HG03139 (cell line): Measurements from ENCODE around the gene FBXW7.

Source experiments
- ATAC-seq: cut with Tn5 transposase; IDR thresholded peaks from one replicate; pipeline ENCODE4 v1.9.1; 2021; ENCODE audit not compliant: unreplicated experiment

Gene FBXW7

DNA sequence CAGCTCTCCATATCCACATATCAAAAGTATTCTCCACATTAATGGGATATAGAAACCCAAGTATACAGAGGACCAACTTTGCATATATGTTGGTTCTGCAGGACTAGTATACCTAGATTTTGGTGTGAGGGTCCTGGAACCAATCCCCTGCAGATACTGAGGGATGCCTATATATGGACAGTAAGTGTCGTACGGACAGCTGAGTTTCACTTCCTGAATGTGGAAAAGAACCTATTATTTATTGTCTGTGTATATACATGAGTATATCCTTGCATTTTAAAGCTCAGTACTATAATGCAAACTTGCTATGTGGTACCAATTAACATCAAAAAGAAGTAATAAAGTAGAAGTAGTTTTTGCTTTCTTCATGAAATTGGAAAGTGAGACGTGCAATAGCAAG is 101.9 kb downstream of the FBXW7 start:
- ATAC-seq: no peak

DNA sequence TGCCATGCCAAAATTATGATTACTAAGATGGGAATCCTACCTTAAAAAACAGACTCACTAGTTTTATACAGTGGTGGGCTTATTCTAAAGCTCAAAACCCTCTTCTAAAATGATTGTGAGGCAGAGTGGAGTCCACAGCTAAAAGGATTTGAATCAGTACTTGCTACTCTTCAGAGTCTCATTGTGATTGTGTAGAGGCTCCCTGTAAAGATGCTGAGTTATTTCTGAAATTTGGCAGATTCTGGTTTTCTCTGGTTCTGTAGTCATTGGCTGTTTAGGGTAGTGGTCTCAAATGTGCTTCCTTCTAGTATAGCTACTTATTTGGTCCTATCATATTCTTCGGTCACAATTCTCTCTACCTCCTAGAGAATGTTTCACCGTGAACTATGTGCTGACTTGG is 104.1 kb downstream of the FBXW7 start:
- no peak for ATAC-seq

DNA sequence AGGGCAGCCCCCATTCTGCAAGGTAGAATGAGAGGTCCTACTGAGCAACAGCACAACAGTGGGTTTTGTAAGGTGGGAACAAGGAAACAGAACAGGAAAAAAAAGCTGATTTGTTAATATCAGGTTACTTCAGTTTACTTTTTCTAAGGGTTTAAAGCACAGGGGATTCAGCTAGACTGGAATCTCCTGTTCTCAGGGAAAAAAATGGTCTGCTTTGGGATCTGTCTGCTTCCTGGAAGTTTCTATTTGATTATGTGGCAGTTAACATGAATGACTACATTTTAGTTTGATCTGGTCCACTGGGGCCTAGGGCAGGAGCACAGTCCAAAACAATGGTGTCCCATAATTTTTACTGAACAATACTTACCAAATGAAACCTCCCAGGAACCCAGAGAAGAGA is 104.6 kb downstream of the FBXW7 start:
- ATAC-seq: no peak

DNA sequence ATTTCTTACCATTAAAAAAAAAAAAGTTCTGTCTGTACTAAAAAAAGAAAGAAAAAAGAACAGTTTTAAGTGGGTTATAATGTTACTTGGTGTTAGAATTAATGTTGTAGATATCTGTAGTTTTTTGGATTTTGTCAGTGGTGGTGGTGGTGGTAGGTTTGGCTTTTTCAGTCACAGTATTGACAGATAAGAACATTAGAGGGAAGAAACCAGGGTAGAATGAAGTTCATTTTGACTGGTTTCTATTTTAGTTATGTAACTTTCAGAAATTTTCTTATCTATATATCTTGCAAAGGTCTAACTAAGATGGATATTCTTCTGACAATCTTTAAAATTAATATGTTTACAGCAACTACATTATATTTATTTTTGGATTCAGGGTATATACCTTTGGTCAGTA is 105.4 kb downstream of the FBXW7 start:
- ATAC-seq: no peak

DNA sequence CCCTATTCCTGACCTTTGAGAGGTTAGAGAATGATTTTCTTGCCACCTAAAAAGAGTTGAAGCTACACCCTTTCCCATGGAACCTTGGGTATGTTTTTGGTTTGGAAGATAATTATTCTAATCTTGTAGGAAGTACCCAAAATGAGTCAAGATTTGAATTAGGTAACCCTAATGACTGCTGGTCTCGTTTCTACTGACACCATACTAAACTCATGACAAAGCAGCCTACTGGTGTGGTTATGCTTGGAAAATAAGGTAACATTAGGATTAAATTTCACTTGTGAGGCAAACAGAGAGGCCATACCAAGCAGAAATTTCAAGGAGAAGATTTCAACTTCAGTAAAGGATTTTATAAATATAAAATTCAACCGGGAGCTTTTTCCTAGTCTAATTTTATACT is 107.9 kb downstream of the FBXW7 start:
- no peak for ATAC-seq

DNA sequence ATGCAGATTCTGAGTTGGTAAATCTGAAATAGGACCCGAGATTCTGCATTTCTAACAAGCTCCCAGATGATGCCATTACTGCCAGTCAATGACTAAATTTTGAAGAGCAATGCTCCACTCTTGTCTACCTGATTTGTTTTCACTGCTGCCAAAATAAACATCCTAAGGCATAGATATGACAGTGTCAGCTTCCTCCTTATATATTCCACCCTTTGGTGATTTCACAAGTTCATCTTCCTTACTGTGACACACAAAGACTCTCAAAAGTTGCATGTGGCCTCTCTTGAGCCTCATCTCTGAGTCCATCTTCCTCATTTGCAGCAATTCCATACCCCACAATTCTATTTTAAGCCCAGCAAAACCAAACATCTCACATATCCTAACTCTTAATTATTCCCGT is 110.9 kb downstream of the FBXW7 start:
- no peak for ATAC-seq

DNA sequence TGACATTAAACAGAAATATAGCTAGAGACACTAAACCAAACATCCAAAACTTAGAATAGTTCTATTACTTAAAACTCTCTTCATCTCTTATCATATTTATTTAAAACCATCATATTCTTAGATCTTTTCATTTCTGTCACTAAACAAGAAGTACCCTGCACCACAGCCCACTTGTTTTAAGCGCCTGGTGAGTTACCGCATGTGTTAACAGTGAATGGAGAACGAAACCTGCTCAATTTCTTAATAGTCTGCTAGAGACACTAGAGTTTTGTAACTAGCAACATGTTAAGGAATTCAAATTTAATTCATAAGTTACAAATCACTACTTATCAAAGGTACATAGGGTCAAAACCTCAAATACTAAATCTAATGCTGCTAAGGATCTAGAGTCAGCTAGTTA is 111.5 kb downstream of the FBXW7 start:
- ATAC-seq: no peak

DNA sequence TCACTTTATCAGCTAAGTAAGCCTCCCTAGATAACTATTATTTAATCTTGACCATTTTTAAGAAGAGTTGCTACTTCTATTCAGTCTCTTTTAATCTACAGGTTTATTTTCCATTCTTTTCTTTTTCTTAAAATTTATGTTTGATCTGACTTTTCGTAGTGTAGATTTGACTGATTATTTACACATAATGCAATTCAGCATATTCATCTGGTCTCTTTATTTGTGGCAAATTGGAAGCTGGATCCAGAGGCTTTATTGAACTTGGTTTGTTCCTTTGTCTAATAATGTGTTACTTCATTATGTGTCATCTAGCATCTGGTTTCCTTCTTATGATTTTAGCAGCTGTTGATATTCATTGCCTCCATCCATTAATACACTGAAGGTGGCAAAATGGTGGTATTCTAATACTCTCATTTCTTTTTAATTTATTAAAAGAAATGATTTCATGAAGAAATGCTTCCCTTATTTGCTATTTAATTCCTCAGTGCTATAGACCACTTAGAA is 113.0 kb downstream of the FBXW7 start:
- no peak for ATAC-seq

DNA sequence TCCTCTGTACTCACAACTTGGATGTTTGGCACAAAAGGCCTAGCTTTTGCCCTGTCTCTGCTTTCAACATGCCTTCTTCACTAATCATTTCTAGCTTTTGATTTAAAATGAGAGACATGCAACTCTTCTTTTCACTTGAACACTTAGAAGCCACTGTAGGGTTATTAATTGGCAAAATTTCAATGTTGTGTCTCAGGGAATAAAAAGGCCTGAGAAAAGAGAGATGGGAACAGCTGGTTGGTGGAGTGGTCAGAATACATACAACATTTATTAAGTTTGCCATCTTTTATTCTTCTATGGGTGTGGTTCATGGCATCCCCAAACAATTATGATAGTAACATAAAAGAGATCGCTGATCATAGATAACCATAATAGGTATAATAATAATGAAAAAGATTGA is 114.3 kb downstream of the FBXW7 start:
- ATAC-seq: no peak

DNA sequence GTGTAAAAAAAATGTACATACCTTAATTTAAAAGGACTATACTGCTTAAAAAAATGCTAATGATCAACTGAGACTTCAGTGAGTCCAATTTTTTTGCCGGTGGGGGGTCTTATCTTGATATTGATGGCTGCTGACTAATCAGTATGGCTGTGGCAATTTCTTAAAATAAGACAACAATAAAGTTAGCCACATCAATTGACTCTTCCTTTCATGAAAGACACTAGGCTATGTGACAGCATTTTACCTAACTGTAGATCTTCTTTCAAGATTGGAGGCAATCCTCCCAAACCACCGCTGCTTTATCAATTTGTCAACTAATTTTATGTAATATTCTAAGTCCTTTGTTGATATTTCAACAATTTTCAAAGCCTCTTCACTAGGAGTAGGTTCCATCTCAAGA is 116.1 kb downstream of the FBXW7 start:
- no peak for ATAC-seq

DNA sequence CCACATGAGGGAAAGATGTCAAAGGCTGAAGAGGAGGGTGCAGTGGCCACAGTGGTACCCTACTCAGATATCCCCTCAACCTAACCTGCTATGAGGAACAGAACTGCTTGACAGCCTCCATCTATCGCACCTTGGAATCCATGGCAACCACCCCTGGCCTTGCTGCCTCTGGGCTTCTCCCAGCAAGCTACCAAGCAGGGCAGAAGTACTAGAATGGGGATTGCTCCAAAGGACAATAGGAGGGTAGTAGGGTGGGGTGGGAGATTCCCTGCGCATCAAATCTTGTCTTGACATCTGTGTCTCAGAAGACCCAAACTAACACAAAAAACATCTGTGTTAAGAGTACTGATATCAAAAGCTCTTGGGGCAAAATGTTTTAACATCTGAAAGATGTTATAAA is 118.2 kb downstream of the FBXW7 start:
- ATAC-seq: no peak

DNA sequence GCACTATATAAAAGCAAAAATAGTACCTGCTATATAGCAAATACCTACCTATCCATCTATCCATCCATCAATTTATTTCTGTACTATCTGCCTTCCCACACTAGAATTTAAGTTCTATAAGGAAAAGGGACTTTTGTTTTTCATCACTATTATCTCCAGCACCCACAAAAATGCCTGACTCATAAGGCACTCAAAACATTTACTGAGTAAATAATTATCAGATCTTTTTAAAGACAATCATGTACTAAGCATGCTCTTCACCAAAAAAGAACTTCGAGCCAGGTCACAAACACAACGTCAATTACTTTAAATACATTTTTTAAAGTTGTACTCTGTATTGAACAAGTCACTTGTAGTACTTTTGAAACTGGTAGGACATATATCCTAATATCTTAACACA is 119.9 kb downstream of the FBXW7 start:
- ATAC-seq: no peak

DNA sequence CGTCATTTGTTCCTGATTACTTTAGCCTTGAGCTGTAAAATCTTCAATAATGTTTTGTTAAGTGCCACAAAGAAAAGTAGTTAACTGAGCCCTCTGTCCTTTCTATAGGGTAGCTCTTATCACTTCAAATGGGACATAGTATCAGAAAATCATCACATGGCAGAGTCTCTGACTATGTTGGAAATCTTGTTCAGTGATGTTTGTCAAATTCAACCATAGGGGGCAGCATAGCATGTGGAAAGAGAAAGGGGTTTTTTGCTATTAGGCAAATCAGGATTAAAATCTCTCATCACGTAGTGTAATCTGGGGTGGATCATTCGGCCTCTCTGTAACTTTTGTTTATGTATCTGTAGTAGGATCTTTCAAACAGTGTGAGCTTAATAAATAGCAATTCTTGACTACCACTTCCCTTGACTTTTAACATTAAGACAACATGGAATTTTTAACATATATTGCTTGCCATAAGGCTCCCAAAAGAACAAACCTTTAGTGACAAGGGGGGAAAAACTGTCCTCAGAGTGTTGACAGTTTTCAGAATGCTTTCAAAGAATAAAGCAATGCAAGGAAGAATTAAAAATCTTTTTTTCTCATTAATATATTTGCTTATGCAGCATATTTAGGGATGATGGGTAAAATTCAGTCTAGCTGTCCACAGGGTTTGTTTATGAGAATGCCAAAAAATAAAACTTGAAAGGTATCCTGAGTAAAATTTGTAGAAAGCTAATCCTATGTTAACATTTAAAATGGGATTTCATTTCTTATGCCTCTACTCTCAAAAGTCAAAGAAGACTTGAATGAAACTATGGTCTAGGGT is 127.2 kb downstream of the FBXW7 start:
- no peak for ATAC-seq

DNA sequence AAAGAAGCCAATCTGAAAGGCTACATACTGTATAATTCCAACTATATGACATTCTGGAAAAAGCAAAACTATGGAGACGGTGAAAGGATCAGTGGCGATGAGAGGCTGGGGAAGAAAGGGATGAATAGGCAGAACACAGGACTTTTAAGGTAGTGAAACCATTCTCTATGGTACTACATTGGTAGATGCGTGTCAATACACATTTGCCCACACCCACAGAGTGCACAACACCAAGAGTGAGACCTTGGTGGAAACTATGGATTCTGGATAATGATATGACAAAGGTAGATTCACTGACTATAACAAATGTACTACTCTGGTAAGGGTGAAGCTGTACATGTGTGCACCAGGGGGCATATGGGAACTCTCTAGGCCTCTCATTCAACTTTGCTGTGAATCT is 134.5 kb downstream of the FBXW7 start:
- ATAC-seq: no peak

DNA sequence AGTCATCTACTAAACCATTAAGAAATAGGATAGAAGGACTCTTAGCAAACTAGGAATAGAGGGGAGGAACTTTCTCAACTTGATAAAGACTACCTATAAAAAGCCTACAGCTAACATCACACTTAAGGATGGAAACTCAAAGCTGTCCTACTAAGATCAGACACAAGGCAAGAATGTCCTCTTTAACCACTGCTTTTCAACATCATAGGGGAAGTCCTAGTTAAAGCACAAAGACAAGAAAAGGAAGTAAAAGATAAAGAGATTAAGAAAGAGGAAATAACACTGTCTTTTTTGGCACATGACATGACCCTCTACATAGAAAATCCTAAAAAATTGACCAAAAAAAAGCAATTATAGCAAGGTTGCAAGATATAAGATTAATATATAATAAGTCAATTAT is 136.6 kb downstream of the FBXW7 start:
- no peak for ATAC-seq

DNA sequence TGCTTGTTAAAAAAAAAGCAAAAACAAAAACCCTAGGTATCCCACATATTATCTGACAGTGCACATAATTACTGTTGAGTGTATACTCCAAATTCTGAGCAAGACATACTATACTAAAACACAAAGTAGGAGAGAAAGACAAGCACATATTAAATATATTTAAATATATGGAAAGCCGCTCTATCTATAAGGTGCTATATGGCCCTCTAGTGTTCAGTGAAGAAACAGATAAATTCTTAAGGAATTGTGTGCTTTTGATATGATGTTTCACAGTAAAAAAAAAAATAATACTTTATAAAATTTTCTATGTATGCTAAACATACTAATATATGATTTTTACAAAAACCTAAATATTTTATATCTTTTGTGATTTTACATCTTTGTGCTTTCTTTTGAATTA is 137.8 kb downstream of the FBXW7 start:
- no peak for ATAC-seq

DNA sequence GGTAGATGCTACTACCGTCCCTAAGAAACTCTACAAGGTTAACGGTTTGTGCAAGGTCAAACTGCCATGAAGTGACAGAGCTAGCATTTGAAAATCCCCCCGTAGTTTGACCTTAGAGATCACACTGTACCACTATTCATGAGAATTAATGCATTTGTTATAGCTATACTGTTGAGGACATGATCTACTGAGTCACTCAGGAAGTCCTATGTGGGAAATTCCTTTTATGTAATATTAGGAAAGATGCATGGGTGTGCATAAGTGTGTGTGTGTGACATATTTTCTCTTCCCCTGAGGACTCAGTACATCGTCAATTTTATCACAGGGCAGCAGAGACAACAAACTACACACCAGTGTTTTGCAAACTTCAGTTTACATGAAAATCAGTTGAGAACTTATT is 141.1 kb downstream of the FBXW7 start:
- ATAC-seq: no peak

DNA sequence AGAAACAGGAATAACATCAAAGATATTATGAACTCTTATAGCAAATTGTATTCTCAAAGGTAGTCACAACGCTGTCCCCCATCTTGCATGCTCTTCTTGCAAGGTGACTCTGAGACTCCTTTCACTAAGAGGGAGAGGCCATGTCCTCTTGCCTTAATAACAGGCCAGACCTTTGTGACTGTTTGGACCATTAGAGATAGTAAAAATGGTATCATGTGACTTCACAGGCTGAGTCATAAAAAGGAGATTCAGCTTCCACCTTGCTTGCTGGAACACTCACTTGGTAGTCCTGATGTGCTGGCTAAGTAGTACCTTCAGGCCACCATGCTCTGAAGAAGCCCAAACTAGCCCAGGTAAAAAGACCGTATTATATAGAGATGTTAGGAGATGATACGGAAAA is 143.8 kb downstream of the FBXW7 start:
- no peak for ATAC-seq

DNA sequence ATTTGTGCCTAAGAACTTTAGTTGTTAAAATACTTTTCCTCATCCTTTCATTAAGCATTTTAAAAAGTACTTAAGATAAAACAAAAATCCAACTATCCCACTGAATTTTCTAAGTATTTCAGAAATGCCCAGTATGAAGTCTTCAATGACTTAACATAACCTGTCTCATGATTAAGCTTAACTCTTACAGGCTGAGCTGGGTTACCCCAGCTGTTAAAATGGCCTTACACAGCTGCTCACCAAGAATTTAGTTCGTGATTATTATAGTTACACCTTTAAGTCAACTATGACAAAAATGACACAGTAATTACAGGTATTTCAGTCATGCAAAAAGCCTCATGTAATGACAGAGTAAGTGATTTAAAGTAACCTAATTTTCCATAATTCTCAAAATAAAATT is 145.7 kb downstream of the FBXW7 start:
- no peak for ATAC-seq

DNA sequence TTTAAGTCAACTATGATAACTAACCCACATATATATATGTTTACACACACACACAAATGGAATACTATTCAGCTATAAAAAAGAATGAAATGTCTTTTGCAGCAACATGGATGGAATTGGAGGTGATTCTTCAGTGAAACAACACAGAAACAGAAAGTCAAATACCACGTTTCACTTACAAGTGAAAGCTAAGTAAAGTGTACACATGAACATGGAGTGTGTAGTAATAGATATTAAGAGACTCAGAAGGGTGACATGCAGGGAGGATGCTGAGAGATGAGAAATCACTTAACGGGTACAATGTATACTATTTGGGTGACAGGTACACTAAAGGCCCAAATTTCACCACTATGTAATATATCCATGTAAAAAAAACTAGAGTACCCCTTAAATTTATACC is 146.5 kb downstream of the FBXW7 start:
- ATAC-seq: no peak

DNA sequence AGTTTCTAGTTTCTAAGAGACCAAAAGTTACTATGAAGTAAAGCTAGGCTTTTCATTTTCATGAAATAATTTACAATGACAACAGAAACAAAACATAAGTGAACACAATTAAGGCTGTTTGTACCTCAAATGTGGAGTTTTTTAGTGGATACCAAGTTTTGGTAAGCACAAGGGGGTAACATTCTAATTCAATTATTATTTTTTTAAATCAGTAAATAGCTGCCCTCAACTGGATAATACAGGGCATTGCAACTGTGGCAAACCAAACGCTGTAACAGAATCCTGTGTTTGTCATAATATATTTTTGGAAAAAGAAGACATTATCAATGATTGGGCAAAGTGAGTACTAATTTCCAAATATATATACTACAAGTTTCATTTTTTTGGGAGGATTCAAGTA is 150.3 kb downstream of the FBXW7 start:
- no peak for ATAC-seq

DNA sequence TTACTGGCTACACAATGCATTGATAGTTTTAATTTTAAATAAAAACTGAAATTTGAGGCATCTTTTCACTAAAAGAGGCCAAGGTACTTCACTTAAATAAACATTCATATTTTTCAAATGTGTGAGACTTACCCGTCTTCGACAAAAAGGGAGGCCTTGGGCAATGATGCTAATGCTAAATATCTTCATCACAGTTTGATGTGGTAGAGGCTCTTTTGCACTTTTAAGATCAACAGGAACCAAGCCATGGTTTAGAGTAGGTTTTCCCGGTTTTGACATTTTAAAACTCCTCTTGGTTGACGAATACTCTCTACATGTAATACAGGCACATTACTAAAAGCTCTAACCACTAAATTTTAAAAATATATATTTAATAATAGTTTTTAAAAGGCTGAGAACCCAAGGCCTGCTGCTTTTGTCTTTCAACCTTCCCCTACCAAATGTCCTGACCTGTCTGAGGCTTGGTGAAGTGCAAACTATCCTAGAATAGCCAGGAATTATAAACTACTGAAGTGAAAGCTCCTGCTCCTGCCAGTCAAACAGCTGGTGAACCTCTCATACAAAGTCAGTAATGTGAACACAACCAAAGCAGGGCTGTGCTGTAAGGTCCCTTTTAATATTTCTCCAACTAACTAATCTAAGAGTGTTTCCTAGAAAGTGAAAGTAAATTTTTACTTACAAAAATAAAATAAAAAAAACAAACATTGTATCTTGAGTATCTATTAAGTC is 153.7 kb downstream of the FBXW7 start:
- ATAC-seq: peak; percentile 84

DNA sequence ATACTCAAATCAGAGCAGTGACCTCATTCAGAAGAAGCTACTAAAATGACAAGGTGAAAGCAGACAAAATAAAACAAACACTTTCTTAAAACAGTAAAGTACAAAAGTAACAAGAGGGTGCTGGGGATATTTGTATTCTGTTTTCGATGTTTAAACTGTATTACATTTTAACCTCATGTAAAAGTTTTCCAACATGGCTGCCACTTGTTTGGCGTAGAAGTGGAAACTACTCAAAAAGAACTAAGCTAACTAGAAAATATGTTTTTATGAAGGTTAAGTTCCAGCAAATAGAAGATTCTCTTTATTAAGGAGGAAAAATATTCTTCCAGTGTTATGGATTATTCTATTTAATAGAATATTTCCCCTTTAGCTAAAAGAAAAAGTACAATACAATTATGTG is 155.0 kb downstream of the FBXW7 start:
- no peak for ATAC-seq
